ENCODE measurements around the gene STX16. TPM values are rescaled to one million over a fixed set of nuclear protein-coding genes. Genes with fewer than 3 reads are reported as not detected.
"Not testable (repeated sequence)": the region's sequence is repeated elsewhere in the genome, so short reads cannot be mapped to it uniquely, and the experiment has no call there.

The STX16 gene
- total RNA-seq, 4 donors from 2014 or later = 26.1 to 90.4 (median 47.8) TPM

DNA sequence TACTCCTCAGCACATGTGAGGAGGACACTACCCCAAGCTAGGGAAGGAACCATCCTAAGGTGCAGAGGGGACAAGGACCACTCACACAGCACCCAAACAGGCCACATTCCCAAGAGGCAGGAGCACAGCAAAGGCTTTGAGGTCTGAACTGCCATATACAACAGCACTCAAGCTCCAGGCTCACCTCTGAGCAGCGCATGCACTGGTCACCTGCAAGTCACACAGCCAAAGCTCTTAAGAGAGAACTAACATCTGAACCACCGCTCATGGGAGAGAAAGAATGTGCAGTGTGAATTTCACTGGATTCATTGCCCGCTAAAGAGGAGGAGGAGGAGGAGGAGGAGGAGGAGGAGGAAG lies 72.5 kb downstream of the STX16 start:
- peaks cover 0 to 6% (median 0%) of the 10 kb centered on the region in 3 donors for H3K9me3 ChIP-seq
- H3K36me3 ChIP-seq = no peaks in the 10 kb centered on the region
- ATAC-seq = no peak
- no peaks in the 10 kb centered on the region for H3K4me1 ChIP-seq
- H3K27ac ChIP-seq = no peak overlapping the region
- H3K27me3 ChIP-seq = peaks cover 44% of the 10 kb centered on the region
- H3K4me3 ChIP-seq = no peak overlapping the region
- WGBS, 2 donors (ENCODE audit: low coverage in 1 of 2) = 91% methylated on average over 3 of the region's 3 CpGs; no CpG with 5 or more reads in 1 of the 2 donors
- TF ChIP-seq, protein P1, sequence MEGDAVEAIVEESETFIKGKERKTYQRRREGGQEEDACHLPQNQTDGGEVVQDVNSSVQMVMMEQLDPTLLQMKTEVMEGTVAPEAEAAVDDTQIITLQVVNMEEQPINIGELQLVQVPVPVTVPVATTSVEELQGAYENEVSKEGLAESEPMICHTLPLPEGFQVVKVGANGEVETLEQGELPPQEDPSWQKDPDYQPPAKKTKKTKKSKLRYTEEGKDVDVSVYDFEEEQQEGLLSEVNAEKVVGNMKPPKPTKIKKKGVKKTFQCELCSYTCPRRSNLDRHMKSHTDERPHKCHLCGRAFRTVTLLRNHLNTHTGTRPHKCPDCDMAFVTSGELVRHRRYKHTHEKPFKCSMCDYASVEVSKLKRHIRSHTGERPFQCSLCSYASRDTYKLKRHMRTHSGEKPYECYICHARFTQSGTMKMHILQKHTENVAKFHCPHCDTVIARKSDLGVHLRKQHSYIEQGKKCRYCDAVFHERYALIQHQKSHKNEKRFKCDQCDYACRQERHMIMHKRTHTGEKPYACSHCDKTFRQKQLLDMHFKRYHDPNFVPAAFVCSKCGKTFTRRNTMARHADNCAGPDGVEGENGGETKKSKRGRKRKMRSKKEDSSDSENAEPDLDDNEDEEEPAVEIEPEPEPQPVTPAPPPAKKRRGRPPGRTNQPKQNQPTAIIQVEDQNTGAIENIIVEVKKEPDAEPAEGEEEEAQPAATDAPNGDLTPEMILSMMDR (IDR thresholded peaks at IDR 0.05) = no peak
- no peak for TF ChIP-seq POLR2AphosphoS5 (IDR thresholded peaks at IDR 0.05)
- no peak for TF ChIP-seq EP300 (IDR thresholded peaks at IDR 0.05)
- TF ChIP-seq POLR2A (IDR thresholded peaks at IDR 0.05) = no peak

DNA sequence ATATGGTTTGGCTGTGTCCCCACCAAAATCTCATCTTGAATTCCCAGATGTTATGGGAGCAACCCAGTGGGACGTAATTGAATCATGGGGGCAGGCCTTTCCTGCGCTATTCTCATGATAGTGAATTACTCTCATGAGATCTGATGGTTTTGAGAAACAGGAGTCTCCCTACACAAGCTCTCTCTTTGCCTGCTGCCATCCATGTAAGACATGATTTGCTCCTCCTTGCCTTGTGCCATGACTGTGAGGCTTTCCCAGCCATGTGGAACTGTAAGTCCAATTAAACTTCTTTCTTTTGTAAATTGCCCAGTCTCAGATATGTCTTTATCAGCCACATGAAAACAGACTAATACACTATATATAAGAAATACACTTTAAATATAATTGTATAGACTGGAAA lies 75.1 kb downstream of the STX16 start:
- WGBS, 2 donors (ENCODE audit: low coverage in 1 of 2) = 47 to 79% methylated on average over 2 of the region's 2 CpGs
- not testable (repeated sequence) for H3K9me3 ChIP-seq, H3K4me3 ChIP-seq, H3K4me1 ChIP-seq, H3K36me3 ChIP-seq, H3K27ac ChIP-seq, ATAC-seq
- peaks cover 26% of the 10 kb centered on the region for H3K27me3 ChIP-seq

Other genes starting within 250 kb of the STX16 start
- 1 to 10 TPM in 2 of 4 donors, under 1 TPM in 2; 0.40 to 1.1 (median 0.88) TPM for gene APCDD1L, start 135.9 kb upstream of the STX16 start, total RNA-seq
- gene NPEPL1, start 41.5 kb downstream of the STX16 start, total RNA-seq = 10 to 100 TPM; 24.3 to 57.3 (median 36.9) TPM
- gene GNAS-AS1, start 199.6 kb downstream of the STX16 start, total RNA-seq = under 1 TPM in 1 of 4 donors, not detected in 3; 0.19 TPM
- gene GNAS, start 201.4 kb downstream of the STX16 start, total RNA-seq = 100 to 1,000 TPM; 521 to 893 (median 652) TPM

Data from gastroesophageal sphincter (tissue), 4 donors.